Hematopoietic multipotent progenitor cell treated with erythropoietin and hydrocortisone succinate and interleukin-3 and kit ligand, for 6 days (in vitro differentiated cells): ENCODE results near the gene PANK4.

Experiments
- DNase-seq: peaks from one replicate; pipeline ENCODE4 v3.0.0-alpha.2; 2015

Gene PANK4

GRCh38 chr1:2508751-2509150 is 17.6 kb downstream of the PANK4 start:
- DNase-seq, result no peak

DNA sequence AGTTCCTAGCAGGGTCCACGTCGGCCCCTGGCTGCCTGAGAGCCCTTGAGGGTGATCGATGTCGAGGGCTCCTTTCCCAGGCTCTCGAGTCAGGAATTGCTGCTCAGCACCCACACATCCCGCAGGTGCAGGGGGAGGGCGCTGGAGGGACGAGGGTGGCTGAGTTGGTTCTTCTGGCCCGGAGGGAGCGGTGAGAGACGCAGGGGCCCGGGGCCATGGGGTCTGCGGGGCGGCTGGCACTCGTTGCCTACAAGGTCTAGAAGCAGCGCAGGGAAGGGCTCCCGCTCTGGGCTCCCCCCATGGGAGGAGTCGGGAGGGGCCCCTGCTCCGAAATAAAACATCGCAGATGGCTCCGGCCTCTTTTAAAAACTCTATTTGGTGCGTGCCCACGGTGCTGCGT is 18.2 kb downstream of the PANK4 start:
- DNase-seq, result no peak

DNA sequence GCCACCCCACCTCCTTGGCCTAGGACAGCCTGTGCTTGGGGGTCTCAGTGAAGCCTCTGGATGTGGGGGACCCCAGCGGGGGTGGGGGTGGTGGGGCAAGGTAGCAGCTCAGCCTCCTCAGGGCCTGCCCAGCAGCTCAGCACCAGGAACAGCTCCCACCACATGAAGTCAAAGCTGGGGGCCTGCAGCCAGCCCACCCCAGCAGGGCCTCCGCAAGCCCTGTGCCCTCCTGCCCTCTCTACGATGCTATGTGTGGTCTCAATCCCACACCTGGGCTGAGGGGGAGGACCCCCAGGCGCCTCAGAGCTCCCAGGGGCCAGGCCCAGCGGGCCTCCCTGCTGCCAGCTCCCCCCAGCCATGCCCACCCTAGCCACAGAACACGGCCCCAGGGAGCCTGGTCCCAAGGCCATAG is 18.6 kb downstream of the PANK4 start:
- no peak for DNase-seq

- DNase-seq, result no peak
Measured at GRCh38 chr1:2506901-2507565, 19.4 kb downstream of the PANK4 start.

- no peak for DNase-seq
Measured at GRCh38 chr1:2506007-2506860, 20.2 kb downstream of the PANK4 start.

DNA sequence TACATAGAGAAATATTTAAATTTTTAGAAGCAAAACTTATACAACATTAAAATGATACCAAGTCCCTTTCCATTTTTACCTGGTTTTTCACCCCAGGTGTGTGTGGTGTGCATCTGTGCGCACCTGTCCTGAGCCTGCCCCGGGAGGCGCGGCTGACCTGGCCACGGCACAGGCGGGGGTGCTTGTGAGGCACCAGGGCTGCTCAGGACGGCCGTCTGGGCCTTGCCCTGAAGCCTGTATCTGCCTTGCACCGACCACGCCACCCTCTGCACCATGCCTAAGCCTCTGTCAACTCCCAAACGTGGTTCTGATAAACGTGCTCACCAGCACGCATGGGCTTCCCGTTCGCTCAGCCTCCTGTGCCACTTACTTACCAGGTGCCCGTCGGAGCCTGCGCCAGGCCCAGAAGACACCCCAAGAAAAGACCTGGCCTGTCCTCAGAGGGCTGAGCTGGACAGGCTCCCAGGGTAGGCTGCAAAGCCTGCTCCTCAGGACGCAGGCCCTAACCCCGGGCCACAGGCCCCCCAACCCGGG is 20.9 kb downstream of the PANK4 start:
- DNase-seq, result no peak

GRCh38 chr1:2504949-2505272 is 21.5 kb downstream of the PANK4 start:
- no peak for DNase-seq

DNA sequence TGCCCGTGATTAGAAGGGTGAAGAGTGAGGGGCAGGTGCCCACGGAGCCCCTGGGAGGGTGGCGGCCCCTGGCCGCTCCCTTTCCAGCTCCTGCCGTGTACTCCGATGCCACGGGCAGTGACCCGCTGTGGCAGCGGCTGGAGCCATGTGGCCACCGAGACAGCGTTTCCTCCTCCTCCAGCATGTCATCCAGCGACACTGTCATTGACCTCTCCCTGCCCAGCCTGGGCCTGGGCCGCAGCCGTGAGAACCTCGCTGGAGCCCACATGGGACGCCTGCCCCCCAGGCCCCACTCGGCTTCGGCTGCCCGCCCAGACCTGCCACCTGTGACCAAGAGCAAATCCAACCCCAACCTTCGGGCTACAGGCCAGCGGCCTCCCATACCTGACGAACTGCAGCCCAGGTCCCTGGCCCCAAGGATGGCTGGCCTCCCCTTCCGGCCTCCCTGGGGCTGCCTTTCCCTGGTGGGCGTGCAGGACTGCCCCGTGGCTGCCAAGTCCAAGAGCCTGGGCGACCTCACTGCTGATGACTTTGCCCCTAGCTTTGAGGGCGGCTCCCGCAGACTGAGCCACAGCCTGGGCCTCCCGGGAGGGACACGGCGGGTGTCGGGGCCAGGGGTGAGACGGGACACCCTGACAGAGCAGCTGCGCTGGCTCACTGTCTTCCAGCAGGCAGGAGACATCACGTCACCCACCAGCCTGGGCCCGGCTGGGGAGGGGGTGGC is 22.0 kb downstream of the PANK4 start:
- no peak for DNase-seq

DNA sequence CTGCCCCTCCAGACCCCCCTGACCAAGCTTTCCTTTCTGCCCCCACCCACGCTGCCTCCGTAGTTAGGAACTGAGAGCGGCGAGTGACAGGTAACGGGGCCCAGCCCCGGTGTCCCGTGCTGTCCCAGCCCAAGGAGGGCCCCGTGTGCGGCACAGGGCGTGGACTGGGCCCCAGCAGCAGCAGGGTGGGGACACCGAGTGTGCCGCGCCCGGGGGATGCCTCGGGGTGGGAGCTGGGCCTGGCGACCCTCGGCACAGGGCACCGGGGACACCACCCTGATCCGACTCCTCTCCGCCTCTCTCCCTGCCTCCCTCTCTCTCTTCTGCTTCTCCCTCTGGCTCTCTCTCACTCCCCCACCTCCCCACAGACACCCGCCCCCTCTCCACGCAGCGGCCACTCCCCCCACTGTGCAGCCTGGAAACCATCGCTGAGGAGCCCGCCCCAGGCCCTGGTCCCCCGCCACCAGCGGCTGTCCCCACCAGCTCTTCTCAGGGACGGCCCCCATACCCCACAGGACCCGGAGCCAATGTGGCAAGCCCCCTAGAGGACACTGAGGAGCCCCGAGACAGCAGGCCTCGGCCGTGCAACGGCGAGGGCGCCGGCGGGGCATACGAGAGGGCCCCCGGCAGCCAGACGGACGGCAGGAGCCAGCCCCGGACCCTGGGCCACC is 22.7 kb downstream of the PANK4 start:
- DNase-seq, result no peak

- no peak for DNase-seq
Measured at GRCh38 chr1:2502661-2503553, 23.5 kb downstream of the PANK4 start.

GRCh38 chr1:2502210-2502609 is 24.2 kb downstream of the PANK4 start:
- DNase-seq, result no peak

DNA sequence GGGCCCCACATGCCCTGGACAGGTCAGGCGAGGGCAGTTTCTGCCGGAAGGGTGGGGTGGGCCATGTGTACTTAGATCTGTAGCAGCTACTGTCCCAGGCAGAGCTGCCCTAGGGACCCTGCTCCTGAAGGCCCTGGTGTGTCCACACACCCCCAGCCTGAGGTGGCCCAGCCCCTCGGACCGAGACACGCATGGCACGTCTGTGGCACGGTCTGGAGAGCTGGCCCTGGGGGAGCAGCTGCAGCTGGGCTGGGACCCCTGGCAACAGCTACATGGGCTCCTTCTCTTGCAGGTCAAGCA is 24.6 kb downstream of the PANK4 start:
- DNase-seq, result no peak

DNA sequence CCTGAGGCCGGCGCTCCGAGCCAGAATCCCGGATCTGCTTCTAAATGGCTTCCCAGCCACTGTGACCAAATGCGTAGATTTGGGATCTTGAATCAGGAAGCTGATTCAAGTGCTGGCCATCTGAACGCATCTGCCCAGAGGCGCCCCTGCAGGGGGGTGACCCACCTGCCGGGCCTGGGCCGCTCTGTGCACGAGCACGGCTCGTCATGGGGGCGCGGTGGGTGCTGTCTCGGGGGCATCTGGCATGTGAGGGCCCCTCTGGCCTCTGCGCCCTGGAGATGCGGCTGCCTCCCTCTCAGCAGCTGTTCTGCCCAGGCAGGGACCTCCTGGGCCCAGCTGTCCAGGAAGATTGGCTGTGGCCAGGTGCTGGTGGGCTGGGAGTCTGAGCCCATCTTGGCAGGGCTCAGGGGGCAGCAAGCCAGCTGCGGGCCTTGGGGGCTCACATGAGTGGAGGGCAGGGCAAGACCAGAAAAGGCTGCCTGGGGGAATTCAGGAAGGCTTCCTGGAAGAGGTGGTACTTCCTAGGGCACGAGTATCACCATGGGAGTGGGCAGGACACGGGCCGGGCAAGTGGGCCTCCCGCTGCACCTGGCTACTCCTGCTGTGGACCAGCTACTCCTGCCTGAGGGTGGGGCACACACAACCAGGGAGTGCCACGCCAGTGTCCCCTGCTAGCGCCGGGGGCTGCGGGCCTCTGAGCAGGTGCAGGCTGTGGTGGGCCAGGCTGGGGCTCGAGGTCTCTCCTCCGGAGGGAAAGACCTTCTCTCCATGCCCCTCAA is 25.2 kb downstream of the PANK4 start:
- no peak for DNase-seq

- no peak for DNase-seq
Measured at GRCh38 chr1:2499986-2500596, 26.3 kb downstream of the PANK4 start.

DNA sequence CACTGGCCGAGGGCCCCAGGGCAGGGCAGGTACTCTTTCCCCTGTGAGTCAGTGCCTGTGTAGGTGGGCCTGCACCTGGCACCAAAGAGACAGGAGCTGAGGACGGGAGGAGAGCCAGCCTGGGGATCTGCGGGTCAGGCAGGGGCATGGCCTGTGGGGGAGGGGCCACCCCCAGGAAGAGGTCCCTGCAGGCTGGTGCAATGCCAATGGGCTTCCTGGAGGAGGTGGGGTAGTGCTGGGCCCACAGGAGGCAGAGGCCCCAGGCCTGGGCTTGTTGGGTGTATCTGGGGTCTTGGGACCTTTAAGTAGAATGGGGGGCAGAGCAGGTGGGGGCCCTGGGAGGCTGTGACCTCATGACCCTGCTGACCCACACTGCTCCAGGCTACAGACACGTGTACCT is 27.1 kb downstream of the PANK4 start:
- no peak for DNase-seq

- no peak for DNase-seq
Measured at GRCh38 chr1:2498648-2499047, 27.7 kb downstream of the PANK4 start.

- DNase-seq, result no peak
Measured at GRCh38 chr1:2497891-2498290, 28.5 kb downstream of the PANK4 start.

GRCh38 chr1:2496746-2497145 is 29.6 kb downstream of the PANK4 start:
- no peak for DNase-seq

GRCh38 chr1:2496087-2496622 is 30.2 kb downstream of the PANK4 start:
- no peak for DNase-seq

- no peak for DNase-seq
Measured at GRCh38 chr1:2495546-2495945, 30.9 kb downstream of the PANK4 start.

- DNase-seq, result no peak
Measured at GRCh38 chr1:2495026-2495425, 31.4 kb downstream of the PANK4 start.
